Activated CD4-positive, CD25-positive, alpha-beta regulatory T cell treated with anti-CD3 and anti-CD28 coated beads, Interleukin-2, amount 50 U/mL, for 16 hours (primary cell): Measurements from ENCODE around the gene PTPRN2.
A peak's percentile ranks its signal among the peaks of the same experiment; 100 is the strongest.

Experiments used
- DNase-seq: peaks from one replicate; pipeline ENCODE4 v3.0.0-alpha.2; 2020; ENCODE audit warnings: low read depth, low spot score

Gene PTPRN2

GRCh38 chr7:157617401-157617800 lies 970.2 kb downstream of the PTPRN2 start:
- no peak for DNase-seq

- no peak for DNase-seq
Observed at GRCh38 chr7:157616931-157617330, 970.7 kb downstream of the PTPRN2 start.

- DNase-seq: no peak
Observed at GRCh38 chr7:157616426-157616825, 971.2 kb downstream of the PTPRN2 start.

- DNase-seq: no peak
Observed at GRCh38 chr7:157615852-157616251, 971.8 kb downstream of the PTPRN2 start.

GRCh38 chr7:157615101-157615817 lies 972.4 kb downstream of the PTPRN2 start:
- DNase-seq: no peak

- DNase-seq: no peak
Observed at GRCh38 chr7:157614457-157615020, 973.1 kb downstream of the PTPRN2 start.

- no peak for DNase-seq
Observed at GRCh38 chr7:157613575-157614322, 973.9 kb downstream of the PTPRN2 start.

- DNase-seq: peak; percentile 27
Observed at GRCh38 chr7:157612664-157613561, 974.7 kb downstream of the PTPRN2 start.

GRCh38 chr7:157612009-157612663 lies 975.5 kb downstream of the PTPRN2 start:
- DNase-seq: no peak

- DNase-seq: no peak
Observed at GRCh38 chr7:157611341-157611740, 976.3 kb downstream of the PTPRN2 start.

- DNase-seq: no peak
Observed at GRCh38 chr7:157610671-157611295, 976.8 kb downstream of the PTPRN2 start.

- no peak for DNase-seq
Observed at GRCh38 chr7:157609932-157610640, 977.5 kb downstream of the PTPRN2 start.

GRCh38 chr7:157609516-157609915 lies 978.1 kb downstream of the PTPRN2 start:
- DNase-seq: no peak

GRCh38 chr7:157607218-157607617 lies 980.4 kb downstream of the PTPRN2 start:
- no peak for DNase-seq

- no peak for DNase-seq
Observed at GRCh38 chr7:157606140-157606539, 981.5 kb downstream of the PTPRN2 start.

GRCh38 chr7:157605638-157606037 lies 982.0 kb downstream of the PTPRN2 start:
- no peak for DNase-seq

- DNase-seq: no peak
Observed at GRCh38 chr7:157604661-157605381, 982.8 kb downstream of the PTPRN2 start.

GRCh38 chr7:157603716-157604115 lies 983.9 kb downstream of the PTPRN2 start:
- no peak for DNase-seq

- DNase-seq: no peak
Observed at GRCh38 chr7:157603005-157603404, 984.6 kb downstream of the PTPRN2 start.
